Renal cortex interstitium (tissue), 11 donors: Measurements from ENCODE around the gene QSOX1. TPM values are rescaled to one million over a fixed set of nuclear protein-coding genes. Genes with fewer than 3 reads are reported as not detected.

Source experiments
- DNase-seq, 11 donors: peaks; one replicate each; pipeline ENCODE4 v3.0.0-alpha.2; 2013; ENCODE audit warnings: low read depth in 9 of 11, low spot score in 4 of 11; ENCODE audit errors: extremely low read depth in 1 of 11
- polyA plus RNA-seq, 3 donors: library from polyadenylated mRNA; unstranded; fragments of 120-200 nt; gene quantifications; one replicate each; pipeline ENCODE4 v1.2.1, GENCODE V29; 2013; ENCODE audit not compliant: insufficient read length in 3 of 3

Gene QSOX1
- polyA plus RNA-seq, 3 donors, result 53.2 to 62.6 (median 60.7) TPM

GRCh38 chr1:180179162-180179957 is 24.7 kb downstream of the QSOX1 start:
- DNase-seq, result no peak

DNA sequence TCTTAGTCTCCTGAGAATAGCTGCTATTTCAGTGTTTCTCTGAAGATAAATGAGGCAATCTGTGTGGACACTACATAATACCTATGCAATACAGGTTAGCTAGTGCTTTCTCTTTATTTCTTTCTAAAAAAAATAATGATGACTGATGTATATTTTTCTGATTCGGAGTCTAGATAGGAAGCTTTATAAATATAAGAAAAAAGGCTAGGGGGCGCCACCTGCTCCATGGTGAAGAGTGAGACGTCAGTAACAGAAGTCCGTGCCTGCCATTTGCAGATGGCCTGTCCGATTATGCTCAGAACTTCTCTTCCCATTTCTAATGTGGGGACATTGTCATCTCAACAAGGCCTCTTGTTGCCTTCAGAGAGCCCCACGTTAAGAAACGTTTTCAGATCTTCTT is 26.4 kb downstream of the QSOX1 start:
- DNase-seq, result no peak

DNA sequence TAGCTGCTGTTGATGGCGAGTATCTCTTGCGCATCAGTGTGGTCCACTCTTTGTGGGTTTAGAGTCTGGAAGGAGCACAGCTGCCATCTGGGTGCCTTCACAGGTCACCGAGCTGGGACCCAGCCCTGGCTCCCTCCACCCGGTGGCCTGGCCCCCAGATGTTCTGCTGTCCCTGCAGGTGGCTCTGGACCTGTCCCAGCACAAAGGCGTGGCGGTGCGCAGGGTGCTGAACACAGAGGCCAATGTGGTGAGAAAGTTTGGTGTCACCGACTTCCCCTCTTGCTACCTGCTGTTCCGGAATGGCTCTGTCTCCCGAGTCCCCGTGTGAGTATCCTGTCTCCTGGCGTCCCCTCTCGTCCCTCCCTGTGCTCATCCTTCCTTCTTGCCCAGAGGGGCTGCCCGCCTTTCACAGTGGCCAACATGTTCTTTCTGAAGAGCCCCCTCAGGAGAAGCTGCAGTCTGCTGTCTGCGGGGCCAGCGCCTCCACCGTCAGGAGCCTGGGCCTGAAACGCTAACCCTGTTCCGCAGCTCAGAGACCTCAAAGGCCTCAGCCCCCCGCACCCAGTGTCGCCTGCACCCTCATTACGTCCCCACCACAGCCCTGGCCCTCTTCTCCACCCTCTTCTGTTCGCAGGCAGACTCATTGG is 27.4 kb downstream of the QSOX1 start:
- no peak for DNase-seq

GRCh38 chr1:180182643-180183311 is 28.1 kb downstream of the QSOX1 start:
- no peak for DNase-seq

GRCh38 chr1:180183426-180183825 is 28.8 kb downstream of the QSOX1 start:
- DNase-seq, result no peak

GRCh38 chr1:180184041-180184440 is 29.4 kb downstream of the QSOX1 start:
- no peak for DNase-seq

DNA sequence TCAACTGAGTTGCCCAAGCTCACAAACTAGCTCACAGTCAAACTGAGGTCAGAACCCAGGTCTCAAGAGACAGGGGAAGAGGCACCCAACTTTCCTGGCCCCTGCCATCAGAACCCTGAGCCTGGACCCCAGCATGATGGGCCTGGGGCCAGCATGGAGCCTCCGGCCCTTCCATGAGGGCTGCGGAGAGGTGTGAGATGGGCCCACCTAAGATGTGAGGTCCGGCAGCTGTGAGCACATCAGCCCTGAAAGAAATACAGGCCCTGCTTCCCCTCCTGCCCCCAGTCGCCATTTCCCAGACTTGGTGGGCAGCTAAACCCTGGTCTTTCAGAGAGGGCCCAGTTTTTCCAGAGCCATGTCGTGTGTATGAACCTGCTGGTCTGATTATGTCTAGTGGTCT is 30.6 kb downstream of the QSOX1 start:
- DNase-seq, result no peak

DNA sequence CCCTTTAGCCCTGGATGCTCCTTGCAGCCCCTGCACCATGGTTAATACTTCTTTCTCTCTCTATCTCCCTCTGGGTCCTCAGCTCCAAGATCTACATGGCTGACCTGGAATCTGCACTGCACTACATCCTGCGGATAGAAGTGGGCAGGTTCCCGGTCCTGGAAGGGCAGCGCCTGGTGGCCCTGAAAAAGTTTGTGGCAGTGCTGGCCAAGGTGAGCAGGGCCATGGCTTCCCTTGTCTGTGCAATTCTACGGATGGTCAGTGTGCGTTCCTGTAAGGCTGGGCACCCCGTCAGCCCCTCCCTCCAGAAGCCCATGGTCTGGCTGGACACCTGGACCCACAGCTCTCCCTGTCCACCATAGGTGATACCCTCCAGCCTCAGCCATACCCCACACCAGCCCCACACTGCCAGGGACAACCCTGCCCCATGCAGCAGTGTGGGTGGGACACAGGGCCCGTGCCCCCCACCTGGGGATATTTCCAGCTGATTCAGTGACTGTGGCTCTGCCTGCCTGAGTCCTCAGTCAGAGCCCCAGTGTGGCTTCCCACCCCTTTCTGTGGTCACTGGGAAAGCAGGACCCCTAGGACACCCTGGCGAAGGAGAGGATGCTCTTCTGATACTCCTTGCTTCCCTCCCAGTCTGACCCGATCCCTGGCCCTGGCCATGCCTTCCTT is 31.4 kb downstream of the QSOX1 start:
- DNase-seq, result no peak

DNA sequence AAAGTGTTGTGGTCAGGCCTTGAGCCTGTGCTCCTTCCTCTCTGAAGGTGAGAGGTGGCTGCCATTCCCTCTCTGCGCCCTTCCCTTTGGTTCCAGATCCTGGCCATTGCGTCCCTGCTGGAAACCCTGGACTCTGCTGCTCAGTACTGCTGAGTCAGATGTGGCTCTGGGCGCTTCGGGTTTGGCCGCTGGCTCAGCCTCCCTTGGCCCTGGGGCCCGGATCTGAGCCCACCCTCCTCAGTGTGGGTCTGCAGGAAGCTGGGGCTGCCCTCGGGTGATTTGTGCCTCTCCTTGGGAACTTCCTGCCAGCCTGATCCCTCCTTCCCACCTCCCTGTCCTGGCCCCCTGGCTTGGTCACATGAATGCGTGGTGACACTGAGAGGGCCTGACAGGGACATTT is 32.2 kb downstream of the QSOX1 start:
- no peak for DNase-seq

GRCh38 chr1:180187626-180188025 is 33.0 kb downstream of the QSOX1 start:
- DNase-seq, result no peak

DNA sequence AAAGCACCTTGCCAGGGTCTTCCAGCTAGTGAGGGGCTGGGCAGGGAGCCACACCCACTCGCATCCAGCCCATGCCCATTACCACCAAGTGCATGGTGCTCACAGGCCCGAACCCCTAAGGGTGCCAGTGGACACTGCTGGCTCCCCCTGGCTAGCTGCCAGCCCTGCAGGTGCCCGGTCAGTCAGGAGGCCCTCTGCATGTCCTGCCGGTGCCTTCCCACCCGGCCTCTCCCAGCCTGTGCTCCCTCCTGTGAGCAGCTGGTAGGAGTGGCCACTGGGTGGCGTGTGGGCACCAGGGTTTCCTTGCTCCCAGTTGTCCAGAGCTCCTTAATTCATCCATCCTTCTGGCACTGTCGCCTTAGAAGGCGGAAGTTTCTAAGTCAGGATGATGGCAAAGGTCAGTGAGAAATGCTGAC is 33.4 kb downstream of the QSOX1 start:
- peak in 10 of 11 donors; percentile 26 to 66 (median 48) for DNase-seq

DNA sequence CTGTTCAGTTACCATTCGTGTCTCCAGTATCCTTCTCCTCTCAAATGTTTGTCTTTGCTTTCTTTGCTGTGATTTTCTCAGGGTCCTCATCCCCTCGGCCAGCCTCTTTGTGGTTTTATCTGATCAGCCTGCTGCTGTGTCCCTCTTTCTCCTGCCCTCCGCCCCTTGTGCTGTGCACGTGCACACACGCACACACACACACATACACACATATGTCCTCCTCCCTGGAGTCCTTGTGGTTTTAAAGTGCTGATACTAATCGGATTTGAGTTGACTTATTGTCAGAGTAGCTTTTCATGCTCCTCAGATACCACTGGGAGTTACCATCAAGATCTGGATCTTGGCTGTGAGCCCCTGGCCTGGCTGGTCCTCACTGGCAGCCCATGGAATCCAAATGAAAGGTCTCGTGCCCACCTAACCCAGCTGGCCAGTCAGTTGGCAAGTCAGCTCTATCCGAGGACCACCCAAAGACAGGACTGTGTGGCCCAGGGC is 34.1 kb downstream of the QSOX1 start:
- DNase-seq, result no peak

DNA sequence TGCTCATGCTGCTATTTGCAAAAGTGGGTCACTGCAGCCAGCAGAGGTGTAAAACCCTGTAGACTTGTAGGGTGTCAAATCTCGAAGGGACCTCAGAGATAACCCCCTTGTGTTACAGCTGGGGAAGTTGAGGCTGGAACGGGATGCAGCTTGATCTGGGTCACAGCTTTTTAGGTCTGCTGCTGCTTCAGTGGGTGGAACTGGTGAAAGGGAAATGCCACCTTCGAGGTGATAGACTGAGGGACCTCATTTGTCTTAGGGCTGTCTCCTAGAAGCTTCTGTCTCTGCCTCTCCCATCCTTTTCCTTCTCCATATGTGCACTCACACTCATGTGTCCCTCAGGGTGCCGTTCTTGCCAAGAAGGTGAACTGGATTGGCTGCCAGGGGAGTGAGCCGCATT is 35.4 kb downstream of the QSOX1 start:
- DNase-seq, result no peak

DNA sequence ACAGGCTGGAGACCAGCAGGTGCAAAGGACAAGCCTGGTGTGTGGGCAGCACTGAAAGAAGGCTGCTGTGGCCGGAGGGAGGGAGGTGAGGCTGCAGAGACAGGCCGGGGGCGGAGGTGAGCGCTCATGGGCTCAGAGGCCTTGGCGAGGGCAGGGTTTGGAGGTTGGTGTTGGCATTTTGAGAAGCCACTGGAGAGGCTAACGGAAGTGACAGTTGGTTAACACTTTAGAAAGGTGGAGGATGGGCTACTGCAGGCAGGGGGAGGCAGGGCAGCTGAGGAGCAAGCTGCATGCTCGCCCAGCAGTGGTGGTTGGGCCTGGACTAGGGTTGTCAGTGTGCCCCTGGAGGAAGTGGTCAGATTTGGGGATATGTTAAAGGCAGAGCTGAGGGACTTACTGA is 37.5 kb downstream of the QSOX1 start:
- DNase-seq, result no peak

- DNase-seq, result no peak
Observed at GRCh38 chr1:180193141-180194047, 38.7 kb downstream of the QSOX1 start.

GRCh38 chr1:180194048-180194425 is 39.4 kb downstream of the QSOX1 start:
- DNase-seq, result no peak

DNA sequence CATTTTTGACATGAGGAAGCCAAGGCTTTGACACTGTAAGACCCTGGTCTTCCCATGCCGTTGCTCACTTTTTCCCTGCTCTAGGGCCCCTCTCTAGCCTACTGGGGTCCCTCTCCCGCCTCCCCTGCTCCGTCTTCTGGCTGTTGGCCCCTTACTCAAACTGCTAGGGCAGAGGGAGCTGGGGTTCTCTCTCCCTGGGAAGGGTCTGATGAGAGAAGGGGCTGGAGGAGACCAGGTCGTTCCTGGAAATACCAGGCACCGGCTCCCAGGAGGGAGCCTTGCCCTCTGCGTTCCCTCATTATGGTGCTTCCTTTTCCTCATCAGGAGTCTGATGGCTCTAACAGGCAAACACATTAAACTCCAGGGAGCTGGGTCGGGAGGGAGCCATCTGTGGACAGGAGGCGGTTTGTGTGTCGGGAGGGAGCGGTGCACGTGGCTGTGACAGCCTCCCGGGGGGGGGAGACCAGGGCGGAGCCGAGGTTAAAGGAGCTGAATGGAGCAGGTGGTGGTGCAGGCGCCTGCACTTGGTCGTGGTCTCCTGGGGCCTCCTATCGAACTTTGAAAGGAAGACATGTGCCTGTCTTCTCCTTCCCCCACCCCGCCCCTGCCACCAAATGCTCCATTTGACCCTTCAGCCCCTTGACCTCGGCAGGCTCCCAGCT is 40.0 kb downstream of the QSOX1 start:
- DNase-seq, result no peak

- DNase-seq, result no peak
Observed at GRCh38 chr1:180195401-180195800, 40.7 kb downstream of the QSOX1 start.
